Measurements from ENCODE around the gene TRAPPC2L. TPM values are rescaled to one million over a fixed set of nuclear protein-coding genes. Genes with fewer than 3 reads are reported as not detected.

Gene TRAPPC2L
- total and polyA plus RNA-seq, 2 donors (not counting 1 experiment from before 2014, with no cell fraction given) = 33.5 to 65.1 TPM

DNA sequence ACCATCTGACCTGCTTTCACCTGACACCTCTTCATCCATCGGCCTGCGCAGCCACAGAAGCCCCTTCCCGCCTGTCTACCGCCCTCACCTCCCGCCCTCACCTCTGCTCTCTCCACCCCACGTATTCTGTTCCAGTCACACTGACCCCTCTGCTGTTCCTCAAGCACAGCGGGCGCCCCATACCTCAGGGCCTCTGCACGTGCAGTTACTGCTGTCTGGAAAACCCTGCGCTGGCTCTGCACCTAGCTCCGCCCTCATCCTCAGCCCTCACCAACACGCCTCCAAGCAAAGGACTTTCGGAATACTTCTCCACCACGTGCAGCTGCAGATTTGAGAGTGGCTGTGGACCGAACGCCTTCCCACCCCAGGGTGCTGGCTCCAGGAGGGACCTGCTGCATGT is 34.2 kb downstream of the TRAPPC2L start:
- H4K20me1 ChIP-seq (ENCODE audit: control insufficient read depth, insufficient read depth, low read length, poor library complexity, severe bottlenecking) = peaks cover 82% of the 10 kb centered on the region
- peaks cover 25% of the 10 kb centered on the region for H3K79me2 ChIP-seq (ENCODE audit: control insufficient read depth, insufficient read depth, low read length)
- POLR2A ChIA-PET = no interaction called here
- H3K9ac ChIP-seq (ENCODE audit: low read length) = no peak overlapping the region
- Mint-ChIP-seq H3K4me1 (peaks cover 12% of the 10 kb centered on the region), H3K27me3 (no peaks in the 10 kb centered on the region), H3K27ac (no peak overlapping the region), H3K9me3 (ENCODE audit: insufficient read depth) (no peaks in the 10 kb centered on the region), H3K4me3 (no peak overlapping the region)
- intact Hi-C loops (cut with micrococcal nuclease) = no loop called here
- CTCF ChIA-PET = interaction anchor here (1.2 kb wide), 1 partner anchor 34 kb away, joined by 4 read pairs; no protein-coding TSS in a partner anchor
- H2AFZ ChIP-seq (ENCODE audit: insufficient read depth, low read depth, low read length, poor library complexity, severe bottlenecking) = no peak overlapping the region
- no peak overlapping the region for H3K27ac ChIP-seq (ENCODE audit: low read length in 2 of 2)
- H3K27me3 ChIP-seq (replicated peaks in 1 of 4; ENCODE audit: control extremely low read depth in 1 of 4, control insufficient read depth in 3 of 4, insufficient read depth in 4 of 4, low read length in 3 of 4) = no peaks in the 10 kb centered on the region
- WGBS (ENCODE audit: insufficient coverage) = 98% methylated on average over 16 of the region's 16 CpGs
- H3K4me1 ChIP-seq (ENCODE audit: control insufficient read depth in 2 of 2, insufficient read depth in 2 of 2, low read length in 2 of 2) = peaks cover 15 to 17% of the 10 kb centered on the region in 2 donors
- DNase-seq (no peak), ATAC-seq (ENCODE audit: low read depth) (no peak)
- no peak overlapping the region for H3K4me2 ChIP-seq (replicated peaks; ENCODE audit: low read depth, low read length, poor library complexity, severe bottlenecking)
- TF ChIP-seq, protein P1, sequence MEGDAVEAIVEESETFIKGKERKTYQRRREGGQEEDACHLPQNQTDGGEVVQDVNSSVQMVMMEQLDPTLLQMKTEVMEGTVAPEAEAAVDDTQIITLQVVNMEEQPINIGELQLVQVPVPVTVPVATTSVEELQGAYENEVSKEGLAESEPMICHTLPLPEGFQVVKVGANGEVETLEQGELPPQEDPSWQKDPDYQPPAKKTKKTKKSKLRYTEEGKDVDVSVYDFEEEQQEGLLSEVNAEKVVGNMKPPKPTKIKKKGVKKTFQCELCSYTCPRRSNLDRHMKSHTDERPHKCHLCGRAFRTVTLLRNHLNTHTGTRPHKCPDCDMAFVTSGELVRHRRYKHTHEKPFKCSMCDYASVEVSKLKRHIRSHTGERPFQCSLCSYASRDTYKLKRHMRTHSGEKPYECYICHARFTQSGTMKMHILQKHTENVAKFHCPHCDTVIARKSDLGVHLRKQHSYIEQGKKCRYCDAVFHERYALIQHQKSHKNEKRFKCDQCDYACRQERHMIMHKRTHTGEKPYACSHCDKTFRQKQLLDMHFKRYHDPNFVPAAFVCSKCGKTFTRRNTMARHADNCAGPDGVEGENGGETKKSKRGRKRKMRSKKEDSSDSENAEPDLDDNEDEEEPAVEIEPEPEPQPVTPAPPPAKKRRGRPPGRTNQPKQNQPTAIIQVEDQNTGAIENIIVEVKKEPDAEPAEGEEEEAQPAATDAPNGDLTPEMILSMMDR (IDR thresholded peaks at IDR 0.05) = no peak
- H3K9me3 ChIP-seq (ENCODE audit: control extremely low read depth in 1 of 3, control insufficient read depth in 2 of 3, insufficient read depth in 1 of 3, low read length in 2 of 3) = no peaks in the 10 kb centered on the region
- no peak overlapping the region for H3K4me3 ChIP-seq (ENCODE audit: control extremely low read depth in 1 of 5, extremely low read depth in 1 of 5, insufficient read depth in 1 of 5, low read depth in 2 of 5, low read length in 4 of 5)
- peaks cover 0 to 68% of the 10 kb centered on the region in 2 experiments for H3K36me3 ChIP-seq (replicated peaks in 1 of 2; ENCODE audit: control extremely low read depth in 1 of 2, control insufficient read depth in 1 of 2, extremely low read depth in 1 of 2, insufficient read depth in 2 of 2, low read length in 1 of 2)

DNA sequence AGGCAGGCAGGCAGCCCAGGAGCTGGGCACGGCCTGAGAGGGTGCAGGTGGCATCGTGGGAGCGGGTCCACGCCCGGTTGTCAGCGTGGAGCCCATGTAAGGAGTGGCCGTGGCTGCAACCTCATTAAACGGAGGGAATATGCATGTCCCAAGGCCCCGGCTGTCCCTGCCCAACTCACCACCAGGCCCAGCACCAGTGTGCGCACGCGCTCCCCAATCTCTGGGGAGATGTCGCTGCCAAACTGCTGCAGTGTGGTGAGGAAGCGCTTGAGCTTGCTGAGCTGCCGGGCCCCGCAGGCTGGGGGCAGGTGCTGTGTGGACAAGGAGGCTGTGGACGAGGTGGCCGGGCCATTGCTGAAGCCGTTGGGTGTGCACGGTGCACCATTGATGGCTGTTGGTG is 35.1 kb downstream of the TRAPPC2L start:
- CTCF ChIA-PET = no interaction called here
- no peaks in the 10 kb centered on the region for H3K27me3 Mint-ChIP-seq
- Histone ChIP-seq H3K36me3 (replicated peaks in 1 of 2; ENCODE audit: control extremely low read depth in 1 of 2, control insufficient read depth in 1 of 2, extremely low read depth in 1 of 2, insufficient read depth in 2 of 2, low read length in 1 of 2) (peaks cover 0 to 67% of the 10 kb centered on the region in 2 experiments), H3K9me3 (ENCODE audit: control extremely low read depth in 1 of 3, control insufficient read depth in 2 of 3, insufficient read depth in 1 of 3, low read length in 2 of 3) (no peaks in the 10 kb centered on the region), H2AFZ (ENCODE audit: insufficient read depth, low read depth, low read length, poor library complexity, severe bottlenecking) (no peak overlapping the region), H3K27me3 (replicated peaks in 1 of 4; ENCODE audit: control extremely low read depth in 1 of 4, control insufficient read depth in 3 of 4, insufficient read depth in 4 of 4, low read length in 3 of 4) (no peaks in the 10 kb centered on the region), H3K4me1 (ENCODE audit: control insufficient read depth in 2 of 2, insufficient read depth in 2 of 2, low read length in 2 of 2) (peaks cover 15 to 17% of the 10 kb centered on the region in 2 donors), H3K4me2 (replicated peaks; ENCODE audit: low read depth, low read length, poor library complexity, severe bottlenecking) (no peak overlapping the region), H3K27ac (ENCODE audit: low read length in 2 of 2) (no peak overlapping the region), H3K79me2 (ENCODE audit: control insufficient read depth, insufficient read depth, low read length) (peaks cover 28% of the 10 kb centered on the region), H3K4me3 (ENCODE audit: control extremely low read depth in 1 of 5, extremely low read depth in 1 of 5, insufficient read depth in 1 of 5, low read depth in 2 of 5, low read length in 4 of 5) (no peak overlapping the region), H4K20me1 (ENCODE audit: control insufficient read depth, insufficient read depth, low read length, poor library complexity, severe bottlenecking) (peaks cover 82% of the 10 kb centered on the region), H3K9ac (ENCODE audit: low read length) (no peak overlapping the region)
- H3K9me3 Mint-ChIP-seq (ENCODE audit: insufficient read depth) = no peaks in the 10 kb centered on the region
- no peak overlapping the region for H3K27ac Mint-ChIP-seq
- H3K4me3 Mint-ChIP-seq = no peak overlapping the region
- intact Hi-C loops (cut with micrococcal nuclease) = no loop called here
- POLR2A ChIA-PET = no interaction called here
- DNase-seq = no peak
- ATAC-seq (ENCODE audit: low read depth) = no peak
- 95% methylated on average over 19 of the region's 20 CpGs for WGBS (ENCODE audit: insufficient coverage)
- TF ChIP-seq, protein P1 (IDR thresholded peaks at IDR 0.05) = no peak
- no peak for TF ChIP-seq EZH2 (IDR thresholded peaks at IDR 0.05; ENCODE audit: borderline replicate concordance, insufficient read depth, low read depth, low read length, poor library complexity, severe bottlenecking)
- peaks cover 12% of the 10 kb centered on the region for H3K4me1 Mint-ChIP-seq
